CD4-positive, alpha-beta T cell treated with Interleukin-4 for 4 hours (primary cell): Measurements from ENCODE around the gene MAP1LC3B2.

Experiments
- DNase-seq: peaks from one replicate; pipeline ENCODE4 v3.0.0-alpha.2; 2020

MAP1LC3B2 gene

DNA sequence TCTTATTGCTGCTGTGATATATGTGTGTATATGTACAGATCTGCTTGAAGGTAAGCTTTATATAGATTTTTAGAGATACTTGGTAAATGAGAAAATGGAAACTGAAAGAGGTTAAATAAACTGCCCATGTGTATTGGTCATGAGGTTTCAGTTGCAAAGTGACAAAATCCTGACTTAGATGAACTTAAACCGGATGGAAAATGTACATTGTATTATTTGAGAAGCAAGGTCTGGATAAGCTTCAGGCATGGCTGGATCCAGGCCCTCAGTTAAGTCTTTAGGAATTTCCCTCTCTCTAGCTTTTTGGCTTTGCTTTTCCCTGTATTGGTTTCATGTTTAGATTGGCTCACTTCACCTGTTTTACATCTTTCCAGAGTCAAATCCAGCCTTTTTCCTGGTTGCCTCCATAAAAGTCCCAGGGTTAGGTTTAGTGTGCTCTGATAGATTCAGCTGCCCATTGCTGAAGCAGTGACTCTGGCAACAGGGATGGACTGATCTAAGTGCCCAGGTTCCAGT, 21.0 kb upstream of the MAP1LC3B2 start:
- no peak for DNase-seq

DNA sequence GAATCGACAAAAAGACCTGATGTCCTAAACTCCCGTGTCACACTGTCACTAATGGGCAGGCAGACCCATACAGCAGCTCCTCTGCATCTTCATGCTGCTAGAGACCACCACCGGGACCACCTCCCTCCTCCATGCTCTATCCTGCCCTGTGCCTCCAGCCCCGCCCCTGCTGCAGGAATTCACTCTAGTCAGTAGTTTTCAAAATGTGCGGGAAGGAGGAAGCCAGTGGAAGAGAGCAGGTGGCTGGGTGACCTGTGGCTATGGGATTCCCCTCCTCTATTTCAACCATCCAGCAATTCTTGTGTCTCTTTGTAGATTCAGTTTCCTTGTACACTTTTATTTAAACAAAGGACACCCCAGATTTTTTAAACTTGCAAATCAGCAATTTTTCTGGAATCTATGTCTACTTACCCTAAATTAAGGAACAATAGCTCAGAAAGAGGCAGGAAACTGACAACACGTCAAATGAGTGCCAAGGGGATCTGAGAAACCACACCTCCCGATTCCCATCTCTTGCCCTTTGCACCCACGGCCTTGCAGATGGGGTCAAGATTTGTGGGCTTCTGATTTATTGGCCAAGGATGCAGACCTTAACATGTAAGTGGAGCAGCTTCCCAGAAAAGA, 20.4 kb upstream of the MAP1LC3B2 start:
- no peak for DNase-seq

DNA sequence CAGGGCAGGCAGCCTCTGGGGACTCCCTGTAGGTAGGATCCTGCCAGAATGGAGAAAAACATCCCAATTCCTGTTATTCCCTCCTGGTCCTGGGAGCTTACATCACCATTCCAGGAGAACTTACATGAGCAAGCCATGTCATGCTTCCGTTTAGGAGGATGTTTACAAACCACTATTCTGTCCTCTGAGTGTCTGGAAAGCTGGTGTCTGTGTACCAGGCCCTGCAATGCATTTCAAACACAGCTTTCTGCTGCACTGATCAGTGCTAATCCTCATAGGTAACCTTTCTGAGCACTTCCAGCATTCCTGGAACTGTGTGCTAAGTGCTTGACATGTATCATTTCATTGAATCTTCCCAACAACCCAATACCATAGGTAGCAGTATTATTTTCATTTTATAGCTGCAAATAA, 19.8 kb upstream of the MAP1LC3B2 start:
- DNase-seq = no peak

DNA sequence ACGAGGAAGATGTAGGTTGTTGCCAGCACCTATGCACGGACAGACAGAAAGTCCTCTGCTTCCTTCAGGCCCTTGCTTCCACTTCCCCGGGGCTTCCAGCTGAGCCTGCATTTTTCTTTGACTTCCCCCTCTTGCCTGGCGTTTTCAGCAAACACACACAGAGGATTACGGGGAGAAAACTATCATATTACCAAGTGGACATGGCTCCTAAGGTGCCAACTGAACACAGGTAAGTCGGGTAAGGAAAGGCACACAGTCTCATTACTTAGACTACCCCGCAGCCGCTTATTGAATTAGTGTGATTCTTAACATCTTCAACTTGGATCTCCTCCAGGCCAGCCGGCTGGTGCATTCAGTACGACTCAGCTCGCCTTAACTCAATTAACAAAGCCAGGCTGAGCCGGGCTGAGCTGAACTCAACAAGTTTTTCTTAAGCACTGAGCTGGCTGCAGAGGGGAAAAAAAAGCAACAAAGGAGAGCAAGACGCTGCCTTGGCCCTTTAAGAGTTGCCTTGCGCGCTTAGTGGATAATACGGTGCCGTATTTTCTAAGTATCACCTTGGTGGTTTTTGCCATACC, 19.2 kb upstream of the MAP1LC3B2 start:
- no peak for DNase-seq

DNA sequence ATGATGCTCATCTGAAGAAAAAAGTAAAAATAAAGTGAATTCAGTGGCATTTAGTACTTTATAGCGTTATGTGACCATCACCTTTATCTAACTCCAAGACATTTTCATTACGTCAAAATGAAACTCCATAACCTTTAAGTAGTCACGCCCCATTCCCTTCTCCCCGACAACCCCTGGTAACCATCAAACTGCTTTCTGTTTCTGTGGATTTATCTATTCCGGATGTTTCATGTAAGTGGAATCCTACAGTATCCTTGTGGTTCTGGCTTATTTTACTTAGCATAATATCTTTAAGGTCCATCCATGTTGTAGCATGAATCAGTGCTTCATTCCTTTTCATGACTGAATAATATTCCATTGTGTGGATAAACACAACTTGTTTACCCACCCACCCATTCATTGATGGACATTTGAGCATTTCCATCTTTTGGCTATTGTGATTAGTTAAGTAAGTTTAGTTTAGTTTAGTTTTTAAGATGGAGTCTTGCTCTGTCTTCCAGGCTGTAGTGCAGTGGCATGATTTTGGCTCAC, 18.5 kb upstream of the MAP1LC3B2 start:
- DNase-seq = no peak

- DNase-seq = no peak
Measured at GRCh38 chr12:116541547-116542344, 17.4 kb upstream of the MAP1LC3B2 start.

- no peak for DNase-seq
Measured at GRCh38 chr12:116542345-116542956, 16.7 kb upstream of the MAP1LC3B2 start.

DNA sequence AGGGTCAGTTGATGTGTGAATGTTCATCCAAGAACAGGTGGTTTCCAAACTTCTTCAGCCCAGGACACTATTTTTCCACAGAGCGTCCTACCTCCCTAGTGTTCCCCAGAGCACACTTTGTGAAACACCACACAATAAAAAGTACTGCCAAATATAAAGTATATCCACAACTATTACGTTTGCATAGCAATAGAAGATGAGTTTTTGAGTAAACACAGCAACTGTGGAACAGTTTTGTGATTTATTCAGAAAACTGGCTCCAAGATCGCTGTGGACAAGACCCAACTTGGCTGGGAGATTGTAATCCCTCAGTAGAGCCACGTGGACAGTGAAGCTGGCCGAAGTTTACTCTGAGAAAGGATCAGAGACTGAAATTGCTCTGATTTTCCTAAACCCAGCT, 14.5 kb upstream of the MAP1LC3B2 start:
- no peak for DNase-seq

- no peak for DNase-seq
Measured at GRCh38 chr12:116545144-116545543, 14.0 kb upstream of the MAP1LC3B2 start.

- no peak for DNase-seq
Measured at GRCh38 chr12:116545936-116546335, 13.2 kb upstream of the MAP1LC3B2 start.

GRCh38 chr12:116547955-116548501, 11.2 kb upstream of the MAP1LC3B2 start:
- no peak for DNase-seq

GRCh38 chr12:116549993-116550392, 9.2 kb upstream of the MAP1LC3B2 start:
- no peak for DNase-seq

- no peak for DNase-seq
Measured at GRCh38 chr12:116551151-116551550, 8.0 kb upstream of the MAP1LC3B2 start.

DNA sequence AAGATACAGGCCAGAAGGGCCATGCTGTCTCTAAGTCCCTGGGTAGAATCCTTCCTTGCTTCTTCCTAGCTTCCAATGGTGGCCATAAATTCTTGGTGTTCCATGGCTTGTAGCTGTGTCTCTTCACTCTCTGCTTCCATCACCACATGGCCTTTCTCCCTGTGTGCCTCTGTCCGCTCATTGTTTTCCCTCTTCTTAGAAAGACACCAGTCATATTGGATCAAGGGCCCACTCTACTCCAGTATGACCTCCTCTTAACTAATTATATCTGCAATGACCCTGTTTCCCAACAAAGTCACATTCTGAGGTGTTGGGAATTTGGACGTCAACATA, 7.6 kb upstream of the MAP1LC3B2 start:
- DNase-seq = no peak

DNA sequence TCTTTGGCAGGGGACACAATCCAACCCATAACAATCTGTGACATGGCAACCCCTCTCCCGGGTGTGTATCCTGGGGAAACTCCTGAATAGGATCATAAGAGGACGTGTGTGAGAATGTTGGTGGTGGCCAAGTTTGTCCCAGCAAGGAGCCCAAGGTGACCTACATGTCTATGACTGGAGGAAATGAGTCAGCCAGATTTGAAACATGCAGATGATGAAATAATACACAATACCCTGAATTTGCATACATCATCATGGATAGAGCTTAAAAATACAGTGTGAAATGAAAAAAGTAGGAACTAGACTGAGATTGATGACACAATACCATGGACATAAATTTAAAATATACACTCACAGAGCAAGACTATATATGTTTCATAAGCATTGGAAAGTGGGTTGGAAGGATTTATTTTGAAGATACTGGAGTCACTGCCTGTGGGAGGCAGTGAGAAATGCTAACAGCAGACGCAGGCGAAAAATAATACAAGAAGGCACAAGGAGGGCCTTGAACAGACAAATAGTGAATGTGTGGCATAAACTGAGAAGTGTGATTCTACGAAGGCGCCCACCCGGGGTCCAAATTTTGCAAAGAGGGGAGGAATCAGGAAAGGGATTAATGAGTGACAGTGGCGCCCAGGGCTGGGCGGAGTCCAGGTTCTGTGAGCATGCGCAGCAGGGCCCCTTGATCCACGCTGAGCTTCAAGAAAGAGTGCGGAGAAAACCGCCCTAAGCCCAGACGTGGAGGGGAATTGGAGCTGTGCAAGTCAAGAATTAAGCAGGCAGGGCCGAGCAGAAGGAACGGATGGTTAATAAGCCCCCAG, 7.0 kb upstream of the MAP1LC3B2 start:
- no peak for DNase-seq

GRCh38 chr12:116552773-116553373, 6.3 kb upstream of the MAP1LC3B2 start:
- no peak for DNase-seq

DNA sequence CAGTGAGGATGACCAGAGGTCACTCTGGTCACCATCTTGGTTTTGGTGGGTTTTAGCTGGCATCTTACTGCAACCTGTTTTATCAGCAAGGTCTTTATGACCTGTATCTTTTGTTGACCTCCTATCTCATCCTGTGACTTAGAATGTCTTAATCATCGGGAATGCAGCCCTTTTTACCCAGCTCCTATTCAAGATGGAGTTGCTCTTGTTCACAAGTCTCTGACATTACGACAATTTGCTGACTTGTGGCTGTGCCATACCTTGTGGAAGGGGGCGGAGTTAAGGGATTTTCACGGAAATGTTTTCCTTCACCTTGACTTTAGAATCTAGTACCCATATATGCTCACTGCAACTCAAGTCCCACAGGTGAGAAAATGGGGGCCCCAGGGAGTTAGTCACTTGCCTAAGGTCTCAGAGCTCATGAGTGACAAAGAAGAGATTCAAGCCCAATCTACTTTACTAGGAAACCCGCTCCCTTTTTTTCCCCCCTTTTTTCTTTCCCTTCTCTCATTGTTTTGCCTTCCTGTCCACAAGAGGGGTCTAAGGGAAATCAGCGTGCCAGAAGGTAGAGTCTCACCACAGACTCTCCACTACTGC, 2.7 kb upstream of the MAP1LC3B2 start:
- DNase-seq = no peak

GRCh38 chr12:116556964-116557698, 2.0 kb upstream of the MAP1LC3B2 start:
- DNase-seq = no peak

- DNase-seq = no peak
Measured at GRCh38 chr12:116558280-116559161, 660 bp upstream of the MAP1LC3B2 start.
